A673 (cell line): ENCODE data around the gene NFIC.

Experiments
- EZH2 ChIP-seq: fragments of 200-600 bp; sonication (generic); IDR thresholded peaks from 2 replicates; pipeline ENCODE4 v1.6.1; 2017; ENCODE audit warnings: borderline replicate concordance, low read depth, mild to moderate bottlenecking, mixed read lengths, antibody characterized with exemption, low read length; ENCODE audit not compliant: poor library complexity, severe bottlenecking
- TF ChIP-seq, protein P1 (sequence below): fragments of 300-800, 200-600 bp; sonication (generic); conservative IDR thresholded peaks from 2 replicates; pipeline ENCODE4 v1.5.1; 2017; ENCODE audit warnings: low read depth, mild to moderate bottlenecking, antibody characterized with exemption, low read length, moderate library complexity, mixed read lengths

DNA sequence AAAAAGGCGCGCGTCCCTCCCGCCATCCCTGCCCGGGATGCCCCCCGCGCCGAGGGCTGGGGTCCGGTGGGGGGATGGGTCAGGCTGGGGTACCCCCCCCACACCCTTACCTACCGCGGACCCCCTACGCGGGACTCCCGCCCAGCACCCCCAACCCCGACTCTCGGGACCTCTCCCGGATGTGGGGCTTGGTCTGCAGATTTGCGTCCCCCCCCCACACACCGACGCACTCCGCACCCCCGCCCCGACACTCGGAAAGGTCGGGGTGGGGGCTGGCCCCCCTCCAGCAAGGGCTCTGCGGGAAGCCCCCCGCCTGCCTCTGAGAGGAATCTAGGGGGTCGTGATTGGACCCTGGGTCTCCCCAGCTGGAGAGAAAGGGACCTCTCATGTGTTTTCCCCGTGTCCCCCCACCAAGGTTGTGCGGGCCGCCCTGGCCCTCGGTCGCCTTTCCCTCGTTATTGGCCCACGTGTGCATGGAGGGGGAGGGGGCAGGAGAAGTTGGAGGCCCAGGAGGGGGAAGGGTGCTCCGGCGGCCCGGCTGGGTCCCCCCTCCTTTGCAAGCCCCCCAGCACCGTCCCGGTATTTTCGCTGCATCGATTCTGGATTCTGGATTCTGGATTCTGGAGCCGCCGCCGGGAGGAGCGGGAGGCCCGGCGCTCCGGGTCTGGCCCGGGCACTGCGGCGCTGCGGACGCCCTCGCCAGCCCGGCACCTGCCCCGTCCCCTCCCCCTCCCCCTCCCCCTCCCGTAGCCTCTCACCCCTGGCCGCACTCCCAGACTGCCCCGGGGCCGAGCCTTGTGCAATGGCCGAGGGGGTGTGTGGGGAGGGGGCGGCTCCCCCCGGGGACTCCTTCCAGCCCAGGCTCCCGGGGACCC, 607 bp downstream of the NFIC start:
- TF ChIP-seq, protein P1, sequence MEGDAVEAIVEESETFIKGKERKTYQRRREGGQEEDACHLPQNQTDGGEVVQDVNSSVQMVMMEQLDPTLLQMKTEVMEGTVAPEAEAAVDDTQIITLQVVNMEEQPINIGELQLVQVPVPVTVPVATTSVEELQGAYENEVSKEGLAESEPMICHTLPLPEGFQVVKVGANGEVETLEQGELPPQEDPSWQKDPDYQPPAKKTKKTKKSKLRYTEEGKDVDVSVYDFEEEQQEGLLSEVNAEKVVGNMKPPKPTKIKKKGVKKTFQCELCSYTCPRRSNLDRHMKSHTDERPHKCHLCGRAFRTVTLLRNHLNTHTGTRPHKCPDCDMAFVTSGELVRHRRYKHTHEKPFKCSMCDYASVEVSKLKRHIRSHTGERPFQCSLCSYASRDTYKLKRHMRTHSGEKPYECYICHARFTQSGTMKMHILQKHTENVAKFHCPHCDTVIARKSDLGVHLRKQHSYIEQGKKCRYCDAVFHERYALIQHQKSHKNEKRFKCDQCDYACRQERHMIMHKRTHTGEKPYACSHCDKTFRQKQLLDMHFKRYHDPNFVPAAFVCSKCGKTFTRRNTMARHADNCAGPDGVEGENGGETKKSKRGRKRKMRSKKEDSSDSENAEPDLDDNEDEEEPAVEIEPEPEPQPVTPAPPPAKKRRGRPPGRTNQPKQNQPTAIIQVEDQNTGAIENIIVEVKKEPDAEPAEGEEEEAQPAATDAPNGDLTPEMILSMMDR, result no peak
- no peak for TF ChIP-seq EZH2
